Measurements from ENCODE around the gene MORN4.
"Not testable (repeated sequence)": the region's sequence is repeated elsewhere in the genome, so short reads cannot be mapped to it uniquely, and the experiment has no call there.

MORN4 gene

DNA sequence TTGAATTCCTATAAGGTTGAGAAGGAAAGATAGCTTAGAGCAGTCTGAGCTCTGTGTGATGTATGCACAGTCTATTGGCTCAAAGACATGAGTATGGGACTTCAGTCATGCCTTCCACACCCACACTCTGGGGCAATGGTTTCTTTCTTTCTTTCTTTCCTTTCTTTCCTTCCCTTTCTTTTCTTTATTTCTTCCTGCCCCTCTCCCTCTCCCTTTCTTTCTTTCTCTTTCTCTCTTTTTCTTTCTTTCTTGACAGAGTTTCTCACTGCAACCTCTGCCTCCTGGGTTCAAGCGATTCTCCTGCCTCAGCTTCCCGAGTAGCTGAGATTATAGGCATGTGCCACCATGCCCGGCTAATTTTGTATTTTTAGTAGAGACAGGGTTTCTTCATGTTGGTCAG is 5.8 kb upstream of the MORN4 start:
- H3K27me3 ChIP-seq (ENCODE audit: control insufficient read depth, insufficient read depth, low read length); H3K36me3 ChIP-seq (ENCODE audit: control insufficient read depth, insufficient read depth, low read length); H3K4me3 ChIP-seq (ENCODE audit: low read length); H3K9ac ChIP-seq (ENCODE audit: low read length); H3K4me1 ChIP-seq (ENCODE audit: control insufficient read depth, insufficient read depth, low read length); H3K9me3 ChIP-seq (ENCODE audit: control insufficient read depth, low read length): not testable (repeated sequence)

DNA sequence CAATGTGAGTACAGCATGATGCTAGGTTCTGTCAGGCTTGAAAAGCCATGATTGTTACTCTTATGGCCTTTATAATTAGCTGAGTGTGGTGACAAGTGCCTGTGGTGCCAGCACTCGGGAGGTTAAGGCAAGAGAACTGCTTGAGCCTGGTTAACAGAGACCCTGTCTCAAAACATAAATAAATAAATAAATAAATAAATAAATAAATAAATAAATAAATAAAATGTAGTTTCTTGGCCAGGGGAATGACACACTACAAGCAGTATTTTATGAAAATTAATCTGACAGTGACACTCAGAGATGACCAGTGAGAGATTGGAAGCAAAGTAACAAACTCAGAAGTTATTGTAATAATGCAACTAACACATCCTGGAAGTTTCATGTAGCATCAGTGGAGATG is 2.3 kb upstream of the MORN4 start:
- no peaks in the 10 kb centered on the region for H3K27me3 ChIP-seq (ENCODE audit: control insufficient read depth, insufficient read depth, low read length)
- no peak overlapping the region for H3K4me3 ChIP-seq (ENCODE audit: low read length)
- no peaks in the 10 kb centered on the region for H3K9me3 ChIP-seq (ENCODE audit: control insufficient read depth, low read length)
- H3K4me1 ChIP-seq (ENCODE audit: control insufficient read depth, insufficient read depth, low read length) = no peaks in the 10 kb centered on the region
- H3K9ac ChIP-seq (ENCODE audit: low read length) = no peak overlapping the region
- H3K36me3 ChIP-seq (ENCODE audit: control insufficient read depth, insufficient read depth, low read length) = no peaks in the 10 kb centered on the region

DNA sequence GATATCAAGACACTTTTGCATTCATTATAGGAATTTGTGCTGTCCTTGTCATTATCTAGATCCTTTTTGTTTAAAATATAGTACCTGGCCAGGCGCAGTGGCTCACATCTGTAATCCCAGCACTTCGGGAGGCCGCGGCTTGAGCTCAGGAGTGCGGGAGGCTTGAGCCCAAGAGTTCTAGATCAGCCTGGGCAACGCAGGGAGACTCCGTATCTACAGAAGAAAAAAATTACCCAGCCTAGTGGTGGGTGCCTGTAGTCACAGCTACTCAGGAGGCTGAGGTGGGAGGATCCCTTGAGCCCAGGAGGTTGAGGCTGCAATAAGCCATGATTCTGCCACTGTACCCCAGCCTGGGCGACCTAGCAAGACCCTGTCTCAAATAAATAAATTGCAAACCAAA is 621 bp upstream of the MORN4 start:
- Histone ChIP-seq H3K4me3 (ENCODE audit: low read length) (peak overlapping the region; percentile 94), H3K9ac (ENCODE audit: low read length) (peak overlapping the region; percentile 71), H3K36me3 (ENCODE audit: control insufficient read depth, insufficient read depth, low read length) (no peaks in the 10 kb centered on the region), H3K27me3 (ENCODE audit: control insufficient read depth, insufficient read depth, low read length) (no peaks in the 10 kb centered on the region), H3K9me3 (ENCODE audit: control insufficient read depth, low read length) (no peaks in the 10 kb centered on the region), H3K4me1 (ENCODE audit: control insufficient read depth, insufficient read depth, low read length) (no peaks in the 10 kb centered on the region)

DNA sequence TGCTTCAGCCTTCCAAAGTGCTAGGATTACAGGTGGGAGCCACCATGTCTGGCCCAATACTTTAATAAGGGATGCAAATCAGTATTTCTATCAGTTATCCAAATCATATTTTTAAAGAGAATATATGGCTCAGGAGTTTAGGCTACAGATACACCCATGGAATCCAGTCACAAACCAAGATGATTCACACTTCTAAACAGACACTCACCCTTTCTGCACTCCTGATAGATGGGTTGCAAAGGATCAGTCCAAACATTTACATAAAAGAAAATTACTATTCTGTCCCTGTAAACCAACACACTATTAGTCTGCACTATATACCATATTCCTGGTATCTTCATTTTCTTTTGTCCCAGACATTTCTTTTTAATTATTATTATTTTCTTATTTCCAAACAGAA is 2.2 kb downstream of the MORN4 start:
- no peaks in the 10 kb centered on the region for H3K4me1 ChIP-seq (ENCODE audit: control insufficient read depth, insufficient read depth, low read length)
- H3K27me3 ChIP-seq (ENCODE audit: control insufficient read depth, insufficient read depth, low read length) = no peaks in the 10 kb centered on the region
- H3K4me3 ChIP-seq (ENCODE audit: low read length) = no peak overlapping the region
- no peaks in the 10 kb centered on the region for H3K9me3 ChIP-seq (ENCODE audit: control insufficient read depth, low read length)
- no peaks in the 10 kb centered on the region for H3K36me3 ChIP-seq (ENCODE audit: control insufficient read depth, insufficient read depth, low read length)
- H3K9ac ChIP-seq (ENCODE audit: low read length) = no peak overlapping the region

DNA sequence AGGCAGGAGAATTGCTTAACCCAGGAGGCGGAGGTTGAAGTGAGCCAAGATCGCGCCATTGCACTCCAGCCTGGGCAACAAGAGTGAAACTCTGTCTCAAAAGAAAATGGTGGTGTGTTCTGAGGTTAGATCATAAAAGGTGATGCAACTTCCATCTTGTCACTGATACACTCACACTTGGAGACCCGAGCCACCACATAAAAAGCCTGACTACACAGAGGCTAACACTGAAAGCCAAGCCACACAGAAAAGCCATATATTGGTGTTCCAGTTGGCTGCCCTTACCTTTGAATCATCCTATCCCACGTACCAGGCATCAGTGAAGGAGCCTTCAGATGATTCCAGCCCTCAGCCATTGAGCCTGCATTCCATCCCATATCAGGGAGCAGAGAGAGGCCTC is 4.0 kb downstream of the MORN4 start:
- no peaks in the 10 kb centered on the region for H3K36me3 ChIP-seq (ENCODE audit: control insufficient read depth, insufficient read depth, low read length)
- no peaks in the 10 kb centered on the region for H3K4me1 ChIP-seq (ENCODE audit: control insufficient read depth, insufficient read depth, low read length)
- no peak overlapping the region for H3K4me3 ChIP-seq (ENCODE audit: low read length)
- no peaks in the 10 kb centered on the region for H3K27me3 ChIP-seq (ENCODE audit: control insufficient read depth, insufficient read depth, low read length)
- no peaks in the 10 kb centered on the region for H3K9me3 ChIP-seq (ENCODE audit: control insufficient read depth, low read length)
- no peak overlapping the region for H3K9ac ChIP-seq (ENCODE audit: low read length)

DNA sequence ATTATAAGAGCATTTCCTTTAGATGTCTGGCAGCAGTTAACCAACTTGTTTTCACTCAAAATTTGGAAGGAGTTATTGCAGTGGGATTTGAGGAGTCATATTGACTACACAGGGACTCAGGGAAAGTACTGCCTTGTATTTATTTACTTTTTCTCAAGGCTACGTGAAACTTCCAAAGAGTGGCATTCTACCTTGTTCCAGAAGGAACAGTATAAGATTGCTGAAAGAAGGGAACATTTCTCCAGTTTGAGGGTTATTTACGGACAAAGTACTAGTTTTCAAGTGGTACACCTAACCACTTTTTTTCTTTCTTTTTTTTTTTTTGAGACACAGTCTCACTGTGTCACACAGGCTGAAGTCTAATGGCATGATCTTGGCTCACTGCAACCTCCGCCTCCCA is 5.1 kb downstream of the MORN4 start:
- Histone ChIP-seq H3K4me1 (ENCODE audit: control insufficient read depth, insufficient read depth, low read length) (no peaks in the 10 kb centered on the region), H3K27me3 (ENCODE audit: control insufficient read depth, insufficient read depth, low read length) (no peaks in the 10 kb centered on the region), H3K4me3 (ENCODE audit: low read length) (no peak overlapping the region), H3K9me3 (ENCODE audit: control insufficient read depth, low read length) (no peaks in the 10 kb centered on the region), H3K36me3 (ENCODE audit: control insufficient read depth, insufficient read depth, low read length) (no peaks in the 10 kb centered on the region), H3K9ac (ENCODE audit: low read length) (no peak overlapping the region)

DNA sequence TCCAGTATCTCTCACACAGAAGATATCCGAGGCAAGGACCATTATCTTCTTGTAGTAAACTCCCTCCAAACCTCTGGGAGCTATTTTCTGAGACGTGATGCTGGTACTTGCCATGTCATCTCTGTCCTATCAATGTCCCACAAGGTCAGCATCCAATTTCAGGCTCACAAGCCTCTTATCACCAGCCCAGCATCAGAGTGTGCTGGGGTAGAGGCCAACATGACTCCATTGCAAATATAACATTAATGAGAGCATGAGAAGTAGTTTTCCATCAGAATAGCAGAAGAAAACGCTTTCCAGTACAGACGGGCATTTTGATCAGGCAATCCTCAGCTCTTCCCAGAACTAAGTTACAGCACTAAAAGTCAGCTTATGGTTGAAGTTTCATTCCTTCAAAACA is 5.6 kb downstream of the MORN4 start:
- no peaks in the 10 kb centered on the region for H3K9me3 ChIP-seq (ENCODE audit: control insufficient read depth, low read length)
- H3K36me3 ChIP-seq (ENCODE audit: control insufficient read depth, insufficient read depth, low read length) = no peaks in the 10 kb centered on the region
- H3K4me1 ChIP-seq (ENCODE audit: control insufficient read depth, insufficient read depth, low read length) = no peaks in the 10 kb centered on the region
- H3K9ac ChIP-seq (ENCODE audit: low read length) = no peak overlapping the region
- H3K4me3 ChIP-seq (ENCODE audit: low read length) = no peak overlapping the region
- no peaks in the 10 kb centered on the region for H3K27me3 ChIP-seq (ENCODE audit: control insufficient read depth, insufficient read depth, low read length)

DNA sequence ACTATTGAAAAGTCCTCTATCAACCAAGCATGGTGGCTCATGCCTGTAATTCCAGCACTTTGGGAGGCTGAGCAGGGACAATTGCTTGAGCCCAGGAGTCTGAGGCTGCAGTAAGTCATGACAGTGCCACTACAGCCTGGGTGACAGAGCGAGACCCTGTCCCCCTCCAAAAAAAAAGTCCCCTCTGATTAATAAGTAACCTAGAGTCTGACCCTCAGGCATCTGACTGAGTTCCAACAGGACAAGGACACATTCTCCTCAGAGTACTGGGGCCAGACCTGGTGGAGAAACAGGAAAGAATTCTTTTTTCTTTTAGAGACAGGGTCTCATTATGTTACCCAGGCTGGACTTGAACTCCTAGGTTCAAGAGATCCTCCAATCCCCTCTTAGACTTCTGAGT is 10.0 kb downstream of the MORN4 start:
- H3K9me3 ChIP-seq (ENCODE audit: control insufficient read depth, low read length) = no peaks in the 10 kb centered on the region
- no peaks in the 10 kb centered on the region for H3K36me3 ChIP-seq (ENCODE audit: control insufficient read depth, insufficient read depth, low read length)
- no peak overlapping the region for H3K9ac ChIP-seq (ENCODE audit: low read length)
- no peaks in the 10 kb centered on the region for H3K4me1 ChIP-seq (ENCODE audit: control insufficient read depth, insufficient read depth, low read length)
- no peaks in the 10 kb centered on the region for H3K27me3 ChIP-seq (ENCODE audit: control insufficient read depth, insufficient read depth, low read length)
- no peak overlapping the region for H3K4me3 ChIP-seq (ENCODE audit: low read length)

DNA sequence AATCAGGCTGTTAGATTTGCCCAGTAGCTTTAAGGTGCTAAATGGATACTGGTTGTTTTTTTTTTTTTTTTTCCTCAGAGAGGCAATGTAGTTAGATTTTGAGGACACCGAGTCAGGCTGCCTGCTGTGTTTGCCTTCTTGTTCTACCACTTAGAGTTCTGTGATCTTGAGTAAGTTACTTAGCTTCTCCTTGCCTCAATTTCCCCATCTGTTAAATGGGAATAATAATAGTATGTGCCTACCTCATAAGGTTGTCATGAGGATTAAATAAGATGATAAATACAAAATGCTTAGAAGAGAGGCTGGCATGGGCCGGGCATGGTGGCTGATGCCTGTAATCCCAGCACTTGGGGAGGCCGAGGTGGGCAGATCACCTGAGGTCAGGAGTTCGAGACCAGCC is 14.6 kb downstream of the MORN4 start:
- Histone ChIP-seq H3K27me3 (ENCODE audit: control insufficient read depth, insufficient read depth, low read length) (no peaks in the 10 kb centered on the region), H3K9ac (ENCODE audit: low read length) (no peak overlapping the region), H3K36me3 (ENCODE audit: control insufficient read depth, insufficient read depth, low read length) (no peaks in the 10 kb centered on the region), H3K4me3 (ENCODE audit: low read length) (no peak overlapping the region), H3K4me1 (ENCODE audit: control insufficient read depth, insufficient read depth, low read length) (no peaks in the 10 kb centered on the region), H3K9me3 (ENCODE audit: control insufficient read depth, low read length) (no peaks in the 10 kb centered on the region)

DNA sequence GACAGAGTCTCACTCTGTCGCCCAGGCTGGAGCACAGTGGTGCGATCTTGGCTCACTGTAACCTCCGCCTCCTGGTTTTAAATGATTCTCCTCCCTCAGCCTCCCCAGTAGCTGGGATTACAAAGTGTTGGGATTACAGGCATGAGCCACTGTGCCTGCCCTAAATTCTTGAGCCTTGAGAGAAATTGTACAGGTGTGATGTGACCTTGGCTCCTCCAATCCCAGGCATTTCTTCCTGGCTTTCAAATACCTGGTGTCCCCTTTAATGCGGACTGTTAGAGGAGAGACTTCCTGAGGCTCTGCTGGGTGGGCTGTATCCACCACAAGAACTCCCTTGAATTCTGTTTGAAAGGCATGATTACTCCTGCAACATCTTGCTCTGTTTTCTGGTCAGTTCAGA is 15.0 kb downstream of the MORN4 start:
- no peaks in the 10 kb centered on the region for H3K36me3 ChIP-seq (ENCODE audit: control insufficient read depth, insufficient read depth, low read length)
- H3K9me3 ChIP-seq (ENCODE audit: control insufficient read depth, low read length) = no peaks in the 10 kb centered on the region
- H3K4me1 ChIP-seq (ENCODE audit: control insufficient read depth, insufficient read depth, low read length) = no peaks in the 10 kb centered on the region
- no peak overlapping the region for H3K4me3 ChIP-seq (ENCODE audit: low read length)
- H3K9ac ChIP-seq (ENCODE audit: low read length) = no peak overlapping the region
- no peaks in the 10 kb centered on the region for H3K27me3 ChIP-seq (ENCODE audit: control insufficient read depth, insufficient read depth, low read length)

DNA sequence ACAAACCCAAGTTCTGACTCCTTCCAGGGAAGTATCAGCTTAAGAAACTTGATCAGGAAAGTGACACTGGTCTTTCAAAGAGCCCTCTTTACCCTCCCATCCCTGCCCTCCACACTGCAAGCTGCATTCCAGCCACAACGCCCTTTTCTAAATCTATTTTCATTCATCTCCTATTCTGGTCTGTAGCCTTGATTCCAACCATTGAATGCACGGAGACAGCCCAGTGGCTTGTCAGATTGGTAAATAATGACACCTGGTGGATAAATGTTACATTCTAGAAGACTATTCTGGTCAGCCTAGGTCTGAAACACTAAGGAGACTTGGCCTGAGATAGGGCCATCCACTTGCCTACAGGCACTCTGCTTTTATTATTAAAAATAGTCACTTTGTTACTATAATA is 20.9 kb downstream of the MORN4 start:
- Histone ChIP-seq H3K4me1 (ENCODE audit: control insufficient read depth, insufficient read depth, low read length) (no peaks in the 10 kb centered on the region), H3K9me3 (ENCODE audit: control insufficient read depth, low read length) (no peaks in the 10 kb centered on the region), H3K9ac (ENCODE audit: low read length) (no peak overlapping the region), H3K36me3 (ENCODE audit: control insufficient read depth, insufficient read depth, low read length) (no peaks in the 10 kb centered on the region), H3K27me3 (ENCODE audit: control insufficient read depth, insufficient read depth, low read length) (no peaks in the 10 kb centered on the region), H3K4me3 (ENCODE audit: low read length) (no peak overlapping the region)

DNA sequence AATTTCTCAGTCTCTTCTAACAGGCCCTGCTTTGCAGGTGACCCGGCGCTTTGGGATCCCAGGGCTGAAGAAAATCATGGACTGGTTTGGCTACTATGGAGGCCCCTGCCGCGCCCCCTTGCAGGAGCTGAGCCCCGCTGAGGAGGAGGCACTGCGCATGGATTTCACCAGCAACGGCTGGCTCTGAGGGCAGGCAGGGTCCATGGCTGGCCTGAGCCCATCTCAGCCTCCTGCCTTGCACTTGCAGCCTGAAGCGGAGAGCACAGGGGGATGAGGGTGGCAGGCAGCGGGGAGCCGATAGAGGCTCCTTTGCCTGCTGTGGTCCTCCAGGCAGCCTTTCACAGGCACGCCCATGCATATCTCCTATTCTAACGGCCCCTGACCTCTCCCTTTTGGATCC is 21.8 kb downstream of the MORN4 start:
- H3K9me3 ChIP-seq (ENCODE audit: control insufficient read depth, low read length) = no peaks in the 10 kb centered on the region
- no peak overlapping the region for H3K9ac ChIP-seq (ENCODE audit: low read length)
- no peaks in the 10 kb centered on the region for H3K27me3 ChIP-seq (ENCODE audit: control insufficient read depth, insufficient read depth, low read length)
- no peak overlapping the region for H3K4me3 ChIP-seq (ENCODE audit: low read length)
- no peaks in the 10 kb centered on the region for H3K4me1 ChIP-seq (ENCODE audit: control insufficient read depth, insufficient read depth, low read length)
- H3K36me3 ChIP-seq (ENCODE audit: control insufficient read depth, insufficient read depth, low read length) = no peaks in the 10 kb centered on the region

DNA sequence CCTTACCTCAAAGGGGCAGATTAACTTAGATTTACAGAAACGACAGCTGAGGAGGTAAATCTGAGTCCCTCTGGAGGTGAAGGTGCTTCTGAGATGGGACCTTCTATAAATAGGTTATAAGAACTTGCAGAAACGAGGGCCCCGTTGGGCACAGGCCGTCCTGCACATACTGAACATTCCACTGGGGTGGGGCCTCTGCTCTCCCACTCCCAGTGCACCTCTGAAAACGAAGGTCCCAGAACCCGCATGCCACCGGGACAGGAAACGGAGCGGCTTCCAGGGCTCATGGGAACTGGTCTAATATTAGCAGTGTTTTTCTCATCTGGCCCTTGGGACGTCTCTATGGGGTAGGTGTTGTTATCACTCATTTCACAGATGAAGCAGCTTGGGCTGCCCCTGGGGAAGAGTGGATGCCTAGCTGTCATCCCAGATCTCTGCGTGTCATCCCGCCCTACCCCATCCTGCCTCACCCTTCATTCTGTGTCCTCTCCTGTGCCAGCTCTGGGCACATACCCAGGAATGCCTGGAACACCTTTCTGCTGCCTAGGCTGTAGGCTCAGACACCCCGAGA is 24.2 kb downstream of the MORN4 start:
- Histone ChIP-seq H3K27me3 (ENCODE audit: control insufficient read depth, insufficient read depth, low read length) (no peaks in the 10 kb centered on the region), H3K9ac (ENCODE audit: low read length) (no peak overlapping the region), H3K36me3 (ENCODE audit: control insufficient read depth, insufficient read depth, low read length) (no peaks in the 10 kb centered on the region), H3K4me1 (ENCODE audit: control insufficient read depth, insufficient read depth, low read length) (no peaks in the 10 kb centered on the region), H3K4me3 (ENCODE audit: low read length) (no peak overlapping the region), H3K9me3 (ENCODE audit: control insufficient read depth, low read length) (no peaks in the 10 kb centered on the region)
